SIG-M5 treated with dmso at 0.1 percent for 504 hours (cell line): ENCODE measurements around the gene CATSPER2.
"Not testable (repeated sequence)": the region's sequence is repeated elsewhere in the genome, so short reads cannot be mapped to it uniquely, and the experiment has no call there.

ENCODE experiments used
- DNase-seq: peaks from one replicate; lab custom pipeline; 2025; ENCODE audit not compliant: unreplicated experiment; lab: John Stamatoyannopoulos, UW

The CATSPER2 gene

GRCh38 chr15:43648649-43649429, at the start of gene CATSPER2:
Gene CATSPER2, minus strand, starts transcription at chr15:43648844. Its CDS starts 783 bp downstream, at chr15:43648061.
- DNase-seq = no peak

DNA sequence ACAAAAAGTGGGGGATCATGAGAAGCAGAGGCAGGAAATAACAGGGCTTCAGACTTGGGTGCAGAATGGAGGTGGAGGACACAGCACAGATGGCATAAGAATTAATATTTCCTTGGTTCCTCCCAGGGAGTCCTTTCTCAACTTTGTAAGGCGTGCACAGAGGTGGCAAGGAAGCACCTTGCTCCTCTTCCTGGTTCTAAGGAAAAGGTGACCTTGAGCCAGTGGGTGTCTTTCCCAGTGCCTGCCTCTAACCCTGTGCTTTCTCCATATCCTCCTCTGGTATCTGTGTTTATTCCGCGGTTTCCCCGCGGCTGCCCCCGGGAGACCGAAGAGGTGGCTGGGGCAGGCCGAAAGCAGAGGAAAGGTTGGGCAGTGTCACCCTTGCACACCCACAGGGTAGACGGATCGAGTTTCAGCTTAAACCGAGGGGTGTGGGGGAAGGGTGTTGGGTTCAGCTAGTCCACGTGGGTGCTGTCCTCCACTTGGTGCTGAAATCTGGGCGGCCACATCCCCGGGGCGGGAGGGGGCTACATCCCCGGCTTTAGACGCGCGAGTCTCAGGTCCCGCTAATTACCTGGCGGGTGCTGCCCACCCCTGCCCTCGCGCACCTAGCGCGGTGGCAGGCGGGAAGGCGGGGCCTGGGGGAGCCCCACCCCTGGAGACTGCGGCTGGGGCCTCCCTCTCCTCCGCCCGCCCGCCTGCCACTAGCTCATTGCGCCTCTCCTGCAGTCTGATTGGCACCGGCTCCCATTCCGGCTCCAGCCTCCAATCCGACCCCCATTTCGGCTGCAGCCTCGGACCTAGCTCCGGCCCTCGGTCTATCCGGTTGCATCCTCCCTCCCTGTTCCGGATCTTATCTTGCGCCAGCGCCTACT, 44.7 kb upstream of the CATSPER2 start, which contains the start of gene CKMT1A:
CKMT1A (plus strand) TSS at position 712 of the 875 bp plus-strand sequence. CDS start 192 bp downstream, outside the sequence.
- not testable (repeated sequence) for DNase-seq

GRCh38 chr15:43692679-43693078, 44.0 kb upstream of the CATSPER2 start:
- not testable (repeated sequence) for DNase-seq

- not testable (repeated sequence) for DNase-seq
Observed at GRCh38 chr15:43689604-43690301, 41.1 kb upstream of the CATSPER2 start.

DNA sequence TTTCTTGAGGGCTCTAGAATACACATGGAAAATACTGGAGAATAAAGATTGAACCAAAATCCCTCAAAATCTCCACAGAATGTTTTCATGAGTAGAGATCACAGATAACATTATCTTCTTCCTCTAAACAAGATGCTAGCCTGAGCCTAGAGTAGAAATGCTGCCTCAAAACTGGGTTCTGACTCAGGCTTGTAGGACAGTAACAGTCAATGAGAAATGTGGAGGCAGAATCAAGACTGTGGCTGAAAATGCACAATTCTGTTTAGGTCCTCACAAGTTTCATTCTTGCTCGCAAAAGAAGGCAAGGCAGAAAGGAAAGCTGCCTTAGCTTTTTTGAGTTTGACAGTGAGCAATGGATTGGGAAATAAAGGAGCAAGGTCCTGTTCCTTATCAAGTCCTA, 25.5 kb upstream of the CATSPER2 start:
- DNase-seq = not testable (repeated sequence)

DNA sequence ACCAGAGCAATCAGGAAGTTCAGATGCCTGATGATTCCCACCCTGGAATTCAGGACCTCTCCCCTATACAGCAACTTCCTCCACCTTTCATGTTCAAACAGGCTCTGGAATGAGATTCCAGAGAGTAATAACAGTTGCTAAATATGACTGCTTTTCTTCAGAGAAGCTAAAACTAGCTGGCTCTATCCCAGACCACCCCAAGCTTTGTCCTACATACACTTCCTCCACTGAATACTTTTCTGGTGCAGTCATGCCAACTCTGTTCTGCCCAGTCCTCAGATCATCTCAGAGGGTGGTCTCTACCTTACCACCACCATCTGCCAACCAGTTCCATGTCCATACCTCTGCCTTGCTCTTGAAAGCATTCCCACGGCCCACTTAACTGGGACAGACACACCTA, 17.5 kb upstream of the CATSPER2 start:
- not testable (repeated sequence) for DNase-seq

- DNase-seq = not testable (repeated sequence)
Observed at GRCh38 chr15:43663333-43663732, 14.7 kb upstream of the CATSPER2 start.

DNA sequence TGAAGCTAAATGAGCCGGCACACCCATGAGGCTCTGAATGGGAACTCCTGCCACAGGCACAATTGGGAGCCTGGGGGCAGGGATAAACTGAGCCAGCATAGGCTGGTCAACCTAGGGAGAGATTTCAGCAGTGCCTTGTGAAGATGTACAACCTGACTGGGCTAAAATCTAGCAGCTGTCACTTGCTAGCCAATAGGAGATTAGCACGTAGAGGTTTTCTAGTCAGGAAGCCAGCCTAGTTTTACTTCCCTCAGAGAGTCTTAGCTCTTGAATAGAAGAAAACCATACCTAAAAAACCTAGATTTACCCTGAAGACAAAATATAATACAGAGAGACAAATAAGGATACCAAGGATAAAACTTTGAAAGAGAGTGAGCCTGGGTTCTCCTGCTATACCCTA, 13.6 kb upstream of the CATSPER2 start:
- not testable (repeated sequence) for DNase-seq

DNA sequence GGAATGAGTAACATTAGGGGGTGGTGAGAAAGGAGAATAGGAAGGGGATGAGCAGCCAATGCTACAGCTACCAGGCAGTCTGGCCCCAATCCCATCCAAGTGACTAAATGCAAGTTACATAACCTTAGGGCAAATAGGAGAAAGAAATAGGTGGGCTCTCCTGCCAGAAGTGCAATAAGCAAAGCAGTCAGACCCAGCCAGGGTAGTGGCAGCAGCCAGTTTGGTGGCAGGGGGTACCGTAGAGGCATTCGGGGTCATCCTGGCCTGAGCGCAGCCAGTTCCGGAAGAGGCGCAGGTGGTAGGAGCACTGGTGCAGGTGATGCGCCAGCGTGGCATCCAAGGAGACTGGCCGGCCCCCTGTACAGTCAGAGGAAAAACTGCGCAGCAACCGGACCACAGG, 11.1 kb upstream of the CATSPER2 start:
- DNase-seq = not testable (repeated sequence)

GRCh38 chr15:43649430-43649926, 834 bp upstream of the CATSPER2 start:
- not testable (repeated sequence) for DNase-seq

- DNase-seq = not testable (repeated sequence)
Observed at GRCh38 chr15:43638464-43639204, 10.0 kb downstream of the CATSPER2 start.

DNA sequence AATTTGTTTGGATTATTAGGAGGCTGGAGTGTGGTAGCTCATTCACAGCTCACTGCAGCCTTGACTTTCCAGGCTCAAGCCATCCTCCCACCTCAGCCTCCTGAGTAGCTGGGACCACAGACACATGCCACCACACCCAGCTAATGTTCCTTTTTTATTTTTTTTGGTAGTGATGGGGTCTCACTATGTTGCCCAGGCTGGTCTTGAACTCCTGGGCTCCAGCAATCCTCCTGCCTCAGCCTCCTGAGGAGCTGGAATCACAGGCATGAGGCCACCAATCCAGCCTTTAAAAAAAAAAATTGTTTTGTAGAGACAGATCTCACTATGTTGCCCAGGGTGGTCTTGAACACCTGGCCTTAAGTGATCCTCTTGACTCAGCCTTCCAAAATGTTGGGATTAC, 21.7 kb downstream of the CATSPER2 start:
- DNase-seq = not testable (repeated sequence)

GRCh38 chr15:43625106-43625505, 23.5 kb downstream of the CATSPER2 start:
- no peak for DNase-seq

GRCh38 chr15:43622068-43622799, 26.4 kb downstream of the CATSPER2 start:
- DNase-seq = not testable (repeated sequence)

DNA sequence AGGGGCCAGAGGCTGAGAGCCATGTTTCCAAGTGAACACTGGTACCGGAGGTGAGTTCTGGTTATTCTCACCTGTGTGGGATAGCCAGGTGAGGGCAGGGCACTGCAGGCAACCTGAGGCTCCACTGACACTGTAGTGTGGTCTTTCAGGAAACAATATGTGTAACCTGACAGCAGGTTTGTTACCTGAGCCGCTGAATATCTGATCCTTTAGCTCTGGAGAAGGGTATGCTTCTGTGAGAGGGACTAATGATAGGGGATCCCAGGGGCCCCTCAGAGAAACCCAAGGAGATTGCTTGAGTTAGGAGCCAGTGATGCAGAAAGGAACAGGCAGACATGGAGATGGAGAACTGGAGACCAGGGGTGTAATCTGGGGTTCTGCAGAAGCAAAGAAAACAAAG, 29.9 kb downstream of the CATSPER2 start, which contains the start of gene STRC:
STRC (minus strand) TSS at position 101 of the 400 bp plus-strand sequence; CDS start at position 23, 78 bp downstream.
- not testable (repeated sequence) for DNase-seq

DNA sequence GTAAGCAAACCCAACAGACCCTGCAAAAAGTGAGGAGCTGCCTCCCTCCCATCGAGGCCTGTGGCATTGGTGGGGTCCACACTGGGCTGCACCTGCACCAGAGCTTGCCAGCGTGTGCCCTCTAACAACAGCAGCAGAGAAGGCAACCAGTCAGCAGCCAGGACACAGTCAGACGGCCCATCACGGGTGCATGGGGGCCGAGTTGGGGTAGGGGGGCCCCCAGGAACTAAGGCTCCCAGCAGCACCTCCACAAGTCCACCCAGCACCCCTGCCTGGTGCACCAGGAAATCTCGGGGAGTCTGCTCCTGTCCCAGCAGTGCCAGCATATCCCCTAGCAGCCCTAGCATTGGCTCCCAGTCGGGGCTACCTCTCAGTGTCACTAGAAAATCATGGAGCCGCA, 30.9 kb downstream of the CATSPER2 start:
- DNase-seq = not testable (repeated sequence)

DNA sequence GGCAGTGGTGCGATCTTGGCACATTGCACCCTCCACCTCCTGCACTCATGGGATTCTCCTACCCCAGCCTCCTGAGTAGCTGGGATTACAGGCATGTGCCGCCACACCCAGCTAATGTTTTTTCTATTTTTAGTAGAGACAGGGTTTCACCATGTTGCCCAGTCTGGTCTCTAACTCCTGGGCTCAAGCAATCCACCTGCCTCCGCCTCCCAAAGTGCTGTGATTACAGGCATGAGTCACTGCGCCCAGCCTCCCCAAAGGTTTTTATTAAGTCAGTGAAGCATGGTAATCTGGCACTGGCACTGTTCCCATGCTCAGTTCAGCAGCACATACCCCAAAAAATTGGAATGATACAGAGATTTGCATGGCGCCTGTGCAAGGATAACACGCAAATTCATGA, 46.4 kb downstream of the CATSPER2 start:
- DNase-seq = not testable (repeated sequence)

- not testable (repeated sequence) for DNase-seq
Observed at GRCh38 chr15:43600200-43600599, 48.4 kb downstream of the CATSPER2 start.

DNA sequence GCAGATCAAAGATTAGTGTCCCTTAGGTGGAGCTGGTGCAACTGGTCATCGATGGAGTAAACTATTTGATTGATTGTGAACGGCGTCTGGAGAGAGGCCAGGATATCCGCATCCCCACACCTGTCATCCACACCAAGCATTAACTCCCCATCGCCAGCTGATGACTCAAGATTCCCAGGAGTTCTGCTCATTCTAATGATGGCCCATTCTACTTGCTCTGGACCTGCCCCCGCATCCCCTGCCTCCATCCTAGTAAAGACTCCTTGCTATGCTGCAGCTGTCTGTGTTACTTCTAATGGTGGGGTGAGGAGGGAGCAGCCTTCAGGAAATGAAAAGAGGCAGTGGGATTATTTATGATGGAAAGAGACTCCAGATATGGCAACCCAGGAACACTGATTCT, 49.5 kb downstream of the CATSPER2 start:
- not testable (repeated sequence) for DNase-seq
